RCC 7860 (cell line): ENCODE data around the gene EGLN1.
"Not testable (repeated sequence)": the region's sequence is repeated elsewhere in the genome, so short reads cannot be mapped to it uniquely, and the experiment has no call there.

ENCODE experiments used
- DNase-seq: peaks from one replicate; pipeline ENCODE4 v3.0.0-alpha.2; 2015; ENCODE audit warnings: low spot score
- FAIRE-seq: peaks from 2 replicates; lab custom pipeline; 2012; peaks lifted over from hg19 to GRCh38; lab: Jason Lieb, UNC

The EGLN1 gene

GRCh38 chr1:231421971-231422797, at the start of gene EGLN1:
EGLN1 (minus strand) TSS chr1:231422287; CDS start chr1:231421888, 399 bp downstream.
- DNase-seq (peak; percentile 81), FAIRE-seq (no peak)

- FAIRE-seq, DNase-seq: not testable (repeated sequence)
Measured at GRCh38 chr1:231471500-231471899, 49.4 kb upstream of the EGLN1 start.

GRCh38 chr1:231471027-231471426, 48.9 kb upstream of the EGLN1 start:
- not testable (repeated sequence) for DNase-seq, FAIRE-seq

- DNase-seq (no peak), FAIRE-seq (no peak)
Measured at GRCh38 chr1:231467986-231468385, 45.9 kb upstream of the EGLN1 start.

- DNase-seq, result no peak
- FAIRE-seq, result no peak
Measured at GRCh38 chr1:231465051-231465450, 43.0 kb upstream of the EGLN1 start.

GRCh38 chr1:231463541-231463940, 41.5 kb upstream of the EGLN1 start:
- FAIRE-seq (no peak), DNase-seq (no peak)

GRCh38 chr1:231460614-231461013, 38.5 kb upstream of the EGLN1 start:
- DNase-seq (peak; percentile 48), FAIRE-seq (peak; percentile 94)

GRCh38 chr1:231459438-231459837, 37.4 kb upstream of the EGLN1 start:
- not testable (repeated sequence) for FAIRE-seq, DNase-seq

GRCh38 chr1:231457956-231458355, 35.9 kb upstream of the EGLN1 start:
- not testable (repeated sequence) for FAIRE-seq, DNase-seq

- FAIRE-seq, DNase-seq: not testable (repeated sequence)
Measured at GRCh38 chr1:231454133-231454532, 32.0 kb upstream of the EGLN1 start.

- no peak for FAIRE-seq
- no peak for DNase-seq
Measured at GRCh38 chr1:231446138-231446537, 24.1 kb upstream of the EGLN1 start.

GRCh38 chr1:231444059-231444458, 22.0 kb upstream of the EGLN1 start:
- no peak for FAIRE-seq
- no peak for DNase-seq

GRCh38 chr1:231443363-231443762, 21.3 kb upstream of the EGLN1 start:
- FAIRE-seq, result no peak
- DNase-seq, result no peak

GRCh38 chr1:231442735-231443134, 20.6 kb upstream of the EGLN1 start:
- DNase-seq, result no peak
- no peak for FAIRE-seq

- DNase-seq, result no peak
- no peak for FAIRE-seq
Measured at GRCh38 chr1:231432996-231433395, 10.9 kb upstream of the EGLN1 start.

GRCh38 chr1:231431665-231432415, 9.8 kb upstream of the EGLN1 start:
- no peak for DNase-seq
- no peak for FAIRE-seq

- not testable (repeated sequence) for DNase-seq, FAIRE-seq
Measured at GRCh38 chr1:231430678-231431352, 8.7 kb upstream of the EGLN1 start.

GRCh38 chr1:231428377-231428776, 6.3 kb upstream of the EGLN1 start:
- no peak for DNase-seq
- no peak for FAIRE-seq

GRCh38 chr1:231424950-231425805, 3.1 kb upstream of the EGLN1 start:
- DNase-seq (no peak), FAIRE-seq (no peak)

- DNase-seq (no peak), FAIRE-seq (no peak)
Measured at GRCh38 chr1:231423648-231424047, 1.6 kb upstream of the EGLN1 start.
